ENCODE data around the gene SOD3.

DNA sequence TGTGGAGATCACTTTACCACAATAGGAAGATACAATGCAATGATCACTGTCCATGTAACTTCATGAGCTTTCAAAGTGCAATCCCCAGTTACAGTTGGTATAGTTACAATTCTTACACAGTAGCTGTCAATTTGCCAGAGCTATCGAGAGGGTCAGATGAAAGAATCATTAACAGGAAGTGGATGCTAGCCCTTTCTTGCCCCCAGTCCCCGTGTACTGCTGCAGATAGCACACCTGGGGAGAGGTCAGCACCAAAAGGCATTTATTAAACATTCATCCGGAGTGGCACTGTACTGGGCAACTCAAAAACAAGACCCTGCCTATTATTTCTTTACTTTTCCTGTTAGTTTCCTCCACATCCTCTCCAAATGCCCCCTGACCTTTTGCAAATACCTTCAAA is 47.7 kb downstream of the SOD3 start:
- no peak for TF ChIP-seq CTCF (IDR thresholded peaks at IDR 0.05; ENCODE audit: control extremely low read depth in 1 of 3, insufficient read depth in 1 of 3, low read depth in 1 of 3, low read length in 3 of 3)
- no peak for TF ChIP-seq JUND (IDR thresholded peaks at IDR 0.05; ENCODE audit: low read length)
- TF ChIP-seq RAD21 (IDR thresholded peaks at IDR 0.05 in 1 of 2, conservative IDR thresholded peaks at IDR 0.05 in 1 of 2; ENCODE audit: low read depth in 2 of 2, low read length in 2 of 2): no peak
- TF ChIP-seq, protein P1, sequence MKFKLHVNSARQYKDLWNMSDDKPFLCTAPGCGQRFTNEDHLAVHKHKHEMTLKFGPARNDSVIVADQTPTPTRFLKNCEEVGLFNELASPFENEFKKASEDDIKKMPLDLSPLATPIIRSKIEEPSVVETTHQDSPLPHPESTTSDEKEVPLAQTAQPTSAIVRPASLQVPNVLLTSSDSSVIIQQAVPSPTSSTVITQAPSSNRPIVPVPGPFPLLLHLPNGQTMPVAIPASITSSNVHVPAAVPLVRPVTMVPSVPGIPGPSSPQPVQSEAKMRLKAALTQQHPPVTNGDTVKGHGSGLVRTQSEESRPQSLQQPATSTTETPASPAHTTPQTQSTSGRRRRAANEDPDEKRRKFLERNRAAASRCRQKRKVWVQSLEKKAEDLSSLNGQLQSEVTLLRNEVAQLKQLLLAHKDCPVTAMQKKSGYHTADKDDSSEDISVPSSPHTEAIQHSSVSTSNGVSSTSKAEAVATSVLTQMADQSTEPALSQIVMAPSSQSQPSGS (IDR thresholded peaks at IDR 0.05; ENCODE audit: low read length): no peak
- TF ChIP-seq SIN3A (conservative IDR thresholded peaks at IDR 0.05 in 1 of 2, IDR thresholded peaks at IDR 0.05 in 1 of 2; ENCODE audit: low read depth in 1 of 2, low read length in 2 of 2): no peak
- no peak for TF ChIP-seq NRF1 (IDR thresholded peaks at IDR 0.05; ENCODE audit: low read depth, low read length)
- TF ChIP-seq FOSL1 (IDR thresholded peaks at IDR 0.05; ENCODE audit: insufficient read depth, low read depth, low read length): no peak
- no peak for TF ChIP-seq TAF7 (optimal IDR thresholded peaks at IDR 0.05; ENCODE audit: borderline replicate concordance, low read depth, low read length)
- no peak for TF ChIP-seq POLR2A (IDR thresholded peaks at IDR 0.05; ENCODE audit: control extremely low read depth in 1 of 2, low read depth in 2 of 2, low read length in 2 of 2)
- TF ChIP-seq RBBP5 (IDR thresholded peaks at IDR 0.05; ENCODE audit: borderline replicate concordance, low read depth, low read length): no peak
- TF ChIP-seq, protein P2, sequence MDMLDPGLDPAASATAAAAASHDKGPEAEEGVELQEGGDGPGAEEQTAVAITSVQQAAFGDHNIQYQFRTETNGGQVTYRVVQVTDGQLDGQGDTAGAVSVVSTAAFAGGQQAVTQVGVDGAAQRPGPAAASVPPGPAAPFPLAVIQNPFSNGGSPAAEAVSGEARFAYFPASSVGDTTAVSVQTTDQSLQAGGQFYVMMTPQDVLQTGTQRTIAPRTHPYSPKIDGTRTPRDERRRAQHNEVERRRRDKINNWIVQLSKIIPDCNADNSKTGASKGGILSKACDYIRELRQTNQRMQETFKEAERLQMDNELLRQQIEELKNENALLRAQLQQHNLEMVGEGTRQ (IDR thresholded peaks at IDR 0.05; ENCODE audit: low read length): no peak
- no peak for TF ChIP-seq SRF (IDR thresholded peaks at IDR 0.05; ENCODE audit: low read depth, low read length)
